Stimulated activated CD4-positive, alpha-beta T cell treated with anti-CD3 and anti-CD28 coated beads, Interleukin-2, amount 100 ng/mL, for 4 hours (primary cell): Measurements from ENCODE around the gene BMP8B.
"Not testable (repeated sequence)": the region's sequence is repeated elsewhere in the genome, so short reads cannot be mapped to it uniquely, and the experiment has no call there.

Experiments
- DNase-seq: peaks from one replicate; pipeline ENCODE4 v3.0.0-alpha.2; 2020; ENCODE audit warnings: low read depth

BMP8B gene

DNA sequence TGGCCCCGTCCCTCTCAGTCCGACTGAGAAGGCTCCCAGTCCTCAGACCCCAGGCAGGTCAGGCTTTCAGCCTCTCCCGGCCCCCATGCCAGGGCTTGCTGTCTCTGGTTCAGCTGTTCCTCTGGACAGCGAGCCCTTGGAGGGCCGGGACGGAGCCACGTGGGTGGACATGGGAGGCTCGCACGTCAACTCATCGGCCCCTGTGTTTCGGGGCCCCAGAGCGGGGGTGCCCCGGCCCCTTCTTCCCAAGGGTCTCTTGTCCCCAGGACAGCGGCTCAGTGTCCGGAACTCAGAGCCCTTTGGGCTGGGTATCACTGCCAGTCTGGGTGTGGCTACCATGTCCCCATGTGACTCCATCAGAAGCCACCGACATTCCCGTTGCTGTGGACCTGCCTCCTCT is 10.8 kb downstream of the BMP8B start:
- DNase-seq: not testable (repeated sequence)

DNA sequence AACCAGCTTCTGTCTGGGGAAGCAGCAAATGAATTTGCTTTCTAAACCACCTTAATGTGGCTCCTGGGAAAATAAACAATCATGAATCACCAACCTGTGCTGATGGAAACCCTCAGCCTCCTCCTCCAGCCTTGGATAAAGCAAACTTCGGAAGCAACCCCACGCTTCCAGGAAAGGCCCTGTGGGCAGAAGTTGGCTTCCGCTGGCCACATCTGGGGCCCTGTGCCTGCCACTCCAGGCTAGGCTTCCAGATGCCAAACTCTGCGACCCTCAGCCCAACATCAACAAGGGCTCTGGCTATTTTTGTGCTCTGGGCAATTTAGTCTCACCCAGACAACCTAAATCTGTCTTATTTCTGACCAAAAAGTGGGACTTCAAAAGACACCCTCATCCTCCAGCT is 11.4 kb downstream of the BMP8B start:
- DNase-seq: no peak

DNA sequence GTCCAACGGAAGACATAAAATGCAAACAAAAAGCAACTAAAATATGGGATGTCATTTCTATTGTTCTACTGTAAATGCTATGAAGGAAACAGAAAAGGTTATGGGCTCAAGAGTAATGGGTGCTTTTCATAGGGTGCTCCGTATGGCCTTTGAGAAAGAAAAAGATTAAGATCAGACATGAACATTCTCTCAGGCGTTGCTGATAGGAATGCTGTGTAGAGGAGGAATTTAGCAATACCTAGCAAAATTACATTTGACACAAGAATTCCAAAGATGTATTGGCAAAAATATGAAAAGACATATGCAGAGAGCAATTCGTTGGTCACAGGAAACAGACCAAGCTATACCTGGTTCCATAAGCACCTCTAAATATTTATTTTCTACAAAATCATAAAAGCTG is 11.8 kb downstream of the BMP8B start:
- DNase-seq: no peak

DNA sequence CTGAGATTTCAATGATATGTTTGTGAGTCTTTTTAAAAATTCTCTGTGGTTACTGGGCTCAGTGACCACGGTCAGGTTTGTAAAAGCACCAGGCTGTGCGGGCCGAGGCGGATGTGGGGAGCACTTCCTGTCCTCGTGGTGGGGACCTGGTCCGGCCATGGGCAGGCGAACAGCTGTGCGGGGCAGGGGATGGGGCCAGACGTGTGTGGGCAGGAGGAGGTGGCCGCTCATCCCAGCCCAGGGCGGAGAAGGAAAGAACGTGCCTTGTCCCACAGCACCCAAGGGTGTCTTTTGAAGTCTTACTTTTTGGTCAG is 12.3 kb downstream of the BMP8B start:
- no peak for DNase-seq

DNA sequence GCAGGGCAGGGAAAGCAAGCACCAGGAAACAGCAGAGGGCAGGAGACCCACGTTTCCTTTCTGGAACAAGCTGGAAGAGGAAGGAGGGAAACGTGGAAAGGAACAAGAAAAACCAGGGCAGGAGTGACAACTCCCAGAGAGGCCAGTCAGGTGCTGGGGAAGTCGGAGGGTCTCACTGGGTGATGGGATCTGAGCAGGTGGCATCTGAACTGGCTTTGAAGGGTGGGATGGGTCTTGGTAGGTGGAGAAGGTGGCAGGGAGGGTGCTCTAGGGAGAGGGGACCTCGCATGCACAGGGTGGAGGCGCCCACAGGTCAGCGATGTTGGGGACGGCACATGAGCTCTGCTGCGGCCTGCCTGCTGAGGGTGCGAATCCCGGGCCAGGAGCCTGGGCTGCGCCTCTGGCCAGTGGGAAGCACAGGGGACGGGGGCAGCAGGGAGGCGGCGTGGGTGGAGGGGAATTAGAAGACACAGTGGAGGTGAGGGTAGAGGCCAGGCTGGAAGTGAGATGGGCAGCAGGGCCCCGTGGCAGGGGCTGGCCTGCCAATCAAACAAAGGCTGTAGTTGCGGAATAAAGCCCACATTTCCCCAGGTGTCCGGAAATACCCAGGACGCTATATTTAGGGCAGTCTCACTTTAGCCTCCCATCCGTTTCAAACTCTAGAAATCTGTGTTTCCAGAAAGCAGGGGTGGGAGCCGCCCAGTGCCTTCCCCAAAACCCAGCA is 12.8 kb downstream of the BMP8B start:
- DNase-seq: not testable (repeated sequence)

DNA sequence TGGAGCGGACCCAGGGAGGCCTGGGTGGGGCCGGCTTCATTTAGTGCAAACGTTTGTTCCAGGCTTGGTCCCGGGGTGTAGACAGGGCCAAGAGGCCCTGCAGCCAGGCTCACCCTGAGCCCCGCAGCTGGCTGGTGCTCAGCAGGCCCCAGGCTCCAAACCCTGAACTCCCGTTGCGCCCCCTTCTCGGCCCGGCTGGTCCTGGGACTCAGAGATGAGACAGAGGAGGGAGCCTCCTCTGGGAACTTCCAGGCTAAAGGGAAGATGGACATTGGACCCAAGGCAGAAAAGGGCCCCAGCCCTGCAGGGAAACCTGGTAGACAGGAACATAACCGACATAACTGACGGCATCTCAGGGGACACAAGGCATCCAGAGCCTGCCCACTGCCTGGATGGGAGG is 13.5 kb downstream of the BMP8B start:
- not testable (repeated sequence) for DNase-seq

DNA sequence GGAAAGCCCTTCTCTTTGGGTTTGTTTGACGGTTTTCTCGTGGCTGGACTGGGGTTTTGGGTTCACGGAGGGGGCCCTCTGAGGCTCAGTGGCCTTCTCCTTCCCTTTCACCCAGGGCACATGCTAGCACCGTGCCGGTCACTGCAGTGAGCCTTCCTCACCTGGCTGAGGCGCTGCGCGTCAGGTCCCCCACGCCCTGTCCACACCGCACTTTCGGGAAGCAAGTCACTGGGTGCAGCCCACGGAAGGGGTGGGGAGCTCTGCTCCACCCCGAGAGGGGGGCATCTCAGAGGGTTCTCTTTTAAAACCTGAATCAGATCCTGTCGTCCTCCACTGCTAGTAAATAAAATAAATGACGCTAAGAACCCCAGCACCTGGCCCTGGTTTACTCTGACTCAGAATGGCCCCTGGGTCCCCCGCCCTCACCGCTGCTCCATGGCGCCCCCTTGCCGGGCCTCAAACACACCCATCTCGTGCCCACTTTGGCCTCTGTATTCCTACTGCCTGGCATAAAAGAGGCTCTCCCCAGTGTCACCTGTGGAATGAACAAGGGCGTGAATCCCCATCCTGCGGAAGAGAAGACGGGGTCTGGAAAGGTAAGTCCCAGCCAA is 15.2 kb downstream of the BMP8B start:
- not testable (repeated sequence) for DNase-seq

DNA sequence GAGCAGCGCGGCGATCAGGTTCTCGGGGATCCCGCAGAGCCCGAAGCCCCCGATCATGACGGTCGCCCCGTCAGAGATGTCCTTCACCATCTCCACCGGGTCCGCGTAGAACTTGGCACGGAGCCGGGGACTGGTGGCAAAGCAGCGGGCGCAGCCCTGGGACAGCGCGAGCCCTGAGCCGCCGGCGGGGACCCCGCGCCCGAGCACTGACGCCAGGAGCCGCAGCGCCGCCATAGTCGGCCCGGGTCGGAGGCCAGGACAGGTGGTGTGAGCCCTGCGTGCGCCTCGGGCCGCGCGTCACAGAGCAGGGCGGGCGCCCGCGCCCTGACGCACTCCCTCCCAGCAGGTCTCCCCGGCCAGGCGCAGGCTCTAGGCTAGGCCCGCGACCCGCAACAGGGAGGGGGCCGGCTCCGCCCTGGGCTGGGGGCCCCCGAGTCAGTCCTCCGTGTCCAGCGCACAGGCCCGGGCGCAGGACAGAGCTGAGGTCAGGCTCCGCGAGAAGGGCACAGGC is 17.6 kb downstream of the BMP8B start, which contains the start of gene OXCT2:
TSS of gene OXCT2 (minus strand) at position 327 of the 511 bp plus-strand sequence. CDS start at position 234, 93 bp downstream.
- DNase-seq: not testable (repeated sequence)

DNA sequence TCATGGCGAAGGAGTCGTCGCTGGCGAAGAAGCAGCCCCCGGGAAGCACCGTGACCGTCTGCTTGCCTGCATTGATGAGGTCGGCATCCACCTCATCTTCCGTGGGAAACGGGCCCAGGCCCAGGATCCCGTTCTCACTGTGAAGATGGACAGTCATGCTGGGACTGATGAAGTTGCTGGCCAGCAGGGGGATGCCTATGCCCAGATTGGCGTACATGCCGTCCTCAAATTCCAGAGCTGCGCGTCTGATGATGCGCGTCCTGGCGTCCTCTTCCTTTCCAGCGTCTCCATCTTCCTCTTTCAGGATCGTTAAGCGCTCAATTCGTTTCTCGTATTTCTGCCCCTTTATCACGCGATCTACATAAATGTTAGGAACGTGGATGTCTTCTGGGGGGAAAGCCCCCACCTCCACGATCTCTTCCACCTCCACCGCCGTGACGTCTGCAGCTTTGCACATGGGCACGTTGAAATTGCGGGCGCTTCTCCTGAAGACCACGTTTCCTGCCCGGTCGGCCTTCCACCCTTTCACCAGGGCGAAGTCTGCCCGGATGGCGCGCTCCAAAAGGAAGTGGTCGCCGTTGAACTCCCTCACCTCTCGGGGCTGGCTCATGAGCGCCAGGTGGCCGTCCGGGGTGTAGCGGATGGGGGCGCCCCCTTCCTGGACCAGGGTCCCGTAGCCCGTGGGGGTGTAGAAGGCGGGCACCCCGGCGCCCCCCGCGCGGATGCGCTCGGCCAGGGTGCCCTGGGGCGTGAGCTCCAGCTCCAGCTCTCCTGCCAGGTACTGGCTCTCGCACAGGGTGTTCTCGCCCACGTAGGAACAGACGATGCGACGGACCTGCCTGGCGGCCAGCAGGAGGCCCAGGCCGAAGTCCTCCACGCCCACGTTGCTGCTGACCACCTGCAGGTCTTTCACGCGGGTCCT is 18.3 kb downstream of the BMP8B start:
- DNase-seq: peak; percentile 53

DNA sequence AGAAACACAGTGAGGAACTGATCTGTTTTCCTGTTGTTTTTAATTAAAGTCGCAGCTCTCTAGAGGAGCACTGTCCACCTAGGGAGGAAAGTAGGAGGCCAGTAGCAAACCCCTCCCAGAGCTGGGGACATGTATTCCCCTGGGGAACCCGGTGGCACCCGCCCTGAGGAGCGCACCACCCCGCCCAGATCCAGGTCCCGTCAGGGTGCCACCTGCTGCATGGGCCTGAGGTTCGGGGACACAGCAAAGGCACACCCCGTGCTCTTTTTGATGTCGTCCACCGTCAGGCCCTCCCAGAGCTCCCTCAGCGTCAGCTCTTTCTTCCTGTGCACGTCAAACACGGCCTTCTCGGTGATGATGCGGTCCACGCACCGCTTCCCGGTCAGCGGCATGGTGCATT is 19.2 kb downstream of the BMP8B start:
- DNase-seq: not testable (repeated sequence)

DNA sequence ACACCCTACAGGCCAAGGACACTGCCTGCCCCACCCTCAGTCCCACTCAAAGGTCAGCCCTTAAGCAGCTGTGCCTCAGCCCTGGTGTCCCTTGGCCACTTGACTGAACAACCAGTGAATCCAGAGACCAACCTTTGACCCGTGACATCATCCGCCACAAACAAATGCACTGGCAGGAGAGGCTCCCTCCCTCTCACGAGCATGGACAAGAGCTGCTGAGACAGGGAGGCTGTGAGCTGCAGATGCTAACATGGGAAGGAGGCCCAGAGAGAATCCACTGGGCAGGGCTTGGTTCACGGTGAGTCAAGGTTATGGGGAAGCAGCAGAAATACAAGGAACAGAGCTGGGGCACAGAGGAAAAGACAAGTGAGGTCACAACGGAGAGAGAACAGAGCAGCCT is 22.2 kb downstream of the BMP8B start:
- not testable (repeated sequence) for DNase-seq

DNA sequence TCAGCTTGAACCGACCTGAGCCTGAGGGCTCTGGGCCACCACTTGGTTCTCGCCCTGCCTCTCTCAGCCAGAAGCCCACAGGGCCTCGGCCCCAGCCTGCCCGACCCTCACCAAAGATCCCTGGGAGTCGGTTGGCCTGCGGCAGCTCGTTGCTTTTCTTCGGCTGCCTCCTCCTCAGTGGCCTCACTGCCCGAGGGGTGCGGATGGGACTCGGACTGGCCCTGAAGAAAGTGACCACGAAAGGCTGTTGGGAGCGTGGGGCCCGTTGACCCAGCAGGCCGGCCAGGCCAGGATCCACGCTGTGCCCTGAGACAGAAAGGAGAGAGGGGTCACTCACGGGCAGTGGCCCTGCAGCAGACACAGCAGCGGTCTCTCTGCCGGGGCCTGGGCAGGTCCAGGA is 24.2 kb downstream of the BMP8B start:
- DNase-seq: not testable (repeated sequence)

DNA sequence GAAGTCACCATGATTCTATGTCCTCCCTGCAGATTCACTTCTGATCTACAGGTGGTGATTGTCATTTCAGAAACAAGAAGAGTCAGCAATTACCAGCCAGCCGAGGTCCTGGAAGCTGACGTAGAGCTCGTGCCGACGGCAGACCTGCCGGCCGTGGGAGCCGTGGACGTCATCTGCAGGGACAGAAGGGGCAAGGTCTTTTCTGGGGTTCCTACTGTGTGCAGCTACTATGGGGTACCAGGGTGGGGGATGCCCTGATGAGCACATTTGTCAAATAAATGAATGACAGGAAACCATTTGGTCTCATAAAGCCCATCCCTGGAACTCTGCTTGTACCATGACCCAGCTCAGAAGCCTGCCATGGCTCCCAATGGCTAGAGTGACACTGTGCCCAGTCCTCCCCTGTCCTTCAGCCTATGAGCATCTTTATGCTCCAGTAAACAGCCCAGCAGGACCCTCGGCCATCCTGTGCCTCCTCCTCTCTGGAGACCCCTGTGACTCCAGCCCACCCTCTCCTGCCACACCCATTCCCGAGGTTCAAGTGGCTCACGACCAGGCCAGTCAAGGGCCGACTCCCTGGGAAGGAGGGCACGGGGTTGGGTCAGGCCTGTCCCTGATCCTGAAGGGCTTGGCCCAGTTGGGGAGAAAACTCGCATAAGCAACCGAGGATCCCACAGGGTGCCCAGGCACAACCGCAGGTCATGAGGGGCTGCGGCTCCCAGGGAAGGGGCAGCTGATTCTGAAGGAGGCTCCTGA is 24.9 kb downstream of the BMP8B start:
- not testable (repeated sequence) for DNase-seq

DNA sequence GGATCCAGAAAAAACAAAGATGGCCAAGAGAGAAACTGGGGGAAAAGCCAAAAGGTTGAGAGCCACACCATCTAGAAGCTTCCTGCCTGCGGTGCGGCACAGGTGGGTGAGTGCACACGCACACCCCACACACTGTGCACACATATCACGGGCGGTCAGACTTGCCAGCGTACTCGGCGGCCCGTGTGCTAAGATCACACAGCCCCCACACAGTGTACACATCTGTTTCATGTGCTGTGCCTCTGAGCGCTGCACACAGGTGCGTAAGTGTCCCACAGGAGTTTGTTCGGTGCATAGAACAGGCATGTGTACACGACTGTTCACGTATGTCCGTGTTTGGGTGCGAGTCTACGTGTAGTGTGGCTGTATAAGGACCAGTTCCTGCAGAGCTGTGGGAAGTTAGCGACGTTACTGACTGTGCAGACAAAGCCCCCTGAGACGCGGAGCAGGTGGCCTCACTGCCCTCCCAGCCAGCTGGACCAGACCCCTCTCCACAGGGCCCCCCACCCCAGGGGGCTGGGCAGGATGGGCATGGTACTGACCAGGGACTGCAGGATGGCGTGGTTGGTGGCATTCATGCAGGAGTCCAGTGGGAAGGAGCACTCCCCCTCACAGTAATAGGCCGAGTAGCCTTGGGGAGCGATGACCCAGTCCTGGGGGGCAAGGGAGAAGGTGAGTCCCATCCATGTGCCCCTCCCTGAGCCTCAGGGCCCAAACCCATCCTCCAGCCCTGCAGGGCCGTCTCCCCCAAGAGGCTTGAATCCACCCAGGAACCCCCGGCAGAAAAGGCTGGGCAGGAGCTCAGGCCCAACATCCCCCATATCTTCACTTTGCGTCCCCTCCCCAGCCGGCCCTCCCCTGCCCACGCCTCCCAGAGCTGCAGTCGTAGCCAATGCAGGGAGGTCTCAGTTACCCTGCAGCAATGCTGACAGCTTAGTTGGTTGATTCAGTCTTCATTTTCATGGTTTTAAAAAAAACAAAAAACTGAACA is 25.8 kb downstream of the BMP8B start:
- DNase-seq: no peak

DNA sequence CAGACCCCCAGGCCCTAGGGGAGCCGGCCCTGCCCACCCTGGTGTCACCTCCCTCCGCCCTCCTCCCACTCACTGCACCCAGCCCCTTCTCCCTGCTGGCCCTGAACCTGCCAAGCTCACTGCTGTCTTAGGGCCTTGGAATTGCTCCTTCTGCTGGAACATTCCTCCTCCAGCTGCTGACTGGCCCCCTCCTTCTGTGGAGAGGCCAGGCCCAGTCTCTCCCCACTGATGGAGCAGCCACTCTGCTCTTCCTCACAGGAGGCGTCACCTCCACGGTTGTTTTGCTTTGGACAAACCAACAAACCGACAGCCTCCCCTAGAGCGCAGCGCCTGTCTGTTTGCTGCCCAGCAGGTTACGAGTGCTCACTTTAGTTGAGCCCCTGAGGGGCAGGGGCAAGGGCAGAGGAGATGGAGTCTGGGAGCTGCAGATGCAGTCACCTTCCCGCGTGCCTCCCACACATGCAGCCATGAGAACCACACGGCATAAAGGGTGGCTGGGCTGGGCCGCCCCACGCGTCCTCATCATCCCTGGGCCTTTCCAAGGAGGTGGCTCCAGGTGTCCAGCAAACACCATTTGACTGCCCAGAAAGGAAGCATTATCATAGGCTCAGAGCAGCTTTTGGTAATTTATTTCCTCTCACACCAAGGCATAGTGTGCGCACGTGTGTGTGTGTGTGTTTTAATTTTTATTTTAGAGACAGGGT is 27.0 kb downstream of the BMP8B start:
- DNase-seq: no peak

DNA sequence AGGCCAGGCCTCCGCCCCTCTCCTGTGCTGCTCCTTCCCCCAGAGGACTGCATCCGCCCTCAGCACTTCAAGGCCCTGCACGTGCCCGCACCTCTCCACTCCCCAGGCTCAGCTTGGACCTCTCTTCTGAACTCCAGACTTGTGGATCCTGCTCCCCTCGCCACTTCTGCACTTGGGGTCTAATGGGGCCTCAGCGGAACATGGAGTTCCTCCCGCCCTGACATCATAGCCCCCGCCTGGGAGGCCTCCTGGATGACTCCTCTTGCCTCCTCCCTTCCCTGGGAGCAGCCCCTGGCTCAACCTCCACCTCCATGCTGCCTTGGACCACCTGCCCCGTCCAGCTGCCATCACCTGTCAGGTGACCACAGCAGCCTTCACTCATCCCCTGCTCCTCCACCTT is 27.6 kb downstream of the BMP8B start:
- no peak for DNase-seq

DNA sequence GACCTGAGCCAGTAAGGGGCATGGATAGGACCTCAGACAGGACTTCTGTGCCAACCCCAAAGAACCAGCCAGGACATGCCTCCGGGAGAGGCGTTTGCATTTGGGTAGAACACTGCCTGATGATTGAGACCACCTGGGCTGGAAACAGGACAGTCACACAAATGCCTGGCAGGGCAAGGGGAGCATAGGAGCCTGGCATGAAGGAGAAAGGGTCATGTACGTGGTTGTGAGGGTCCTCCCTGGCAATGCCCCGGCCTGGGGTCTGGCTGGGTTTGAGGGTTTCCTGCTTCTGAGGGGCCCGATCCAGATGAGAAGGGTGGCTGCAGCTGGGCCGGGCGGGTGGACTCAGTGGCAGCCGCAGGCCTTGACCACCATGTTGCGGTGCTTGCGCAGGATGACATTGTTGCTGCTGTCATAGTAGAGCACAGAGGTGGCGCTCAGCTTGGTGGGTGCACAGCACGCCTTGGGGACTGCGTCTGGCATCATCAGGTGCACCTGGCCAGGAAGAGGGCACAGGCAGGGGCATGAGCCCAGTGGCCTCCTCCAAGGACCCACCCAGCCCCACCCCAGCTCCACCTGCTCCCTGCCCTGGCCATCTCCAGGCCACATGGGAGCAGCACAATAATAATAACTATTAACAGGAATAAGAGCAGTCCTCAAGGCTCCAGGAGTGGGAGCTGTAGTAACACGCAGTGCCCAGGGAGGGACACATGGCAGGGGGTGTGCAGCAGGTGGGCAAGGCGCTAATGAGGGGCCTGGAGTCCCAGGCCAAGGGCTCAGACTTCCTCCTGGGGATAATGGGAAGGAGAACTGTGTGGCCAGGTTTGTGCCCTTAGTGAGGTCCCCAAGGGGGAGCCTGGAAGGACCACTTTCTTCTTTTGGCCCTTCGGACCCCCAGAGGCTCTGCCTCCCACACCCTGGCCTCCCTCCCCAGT is 28.3 kb downstream of the BMP8B start:
- no peak for DNase-seq

DNA sequence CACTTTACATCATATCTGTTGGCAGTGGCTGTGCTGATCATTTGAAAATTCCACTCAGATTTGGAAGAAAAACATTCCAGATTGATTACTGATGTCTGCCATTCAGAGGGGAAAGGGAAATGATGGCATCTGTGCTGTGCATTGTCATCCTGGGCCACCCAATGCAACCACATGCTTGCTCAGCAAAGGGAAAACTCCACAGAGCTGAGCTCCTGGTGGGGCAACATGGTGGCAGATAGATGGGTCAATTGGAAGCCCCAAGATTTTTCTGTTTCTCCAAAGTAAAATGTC is 29.3 kb downstream of the BMP8B start:
- DNase-seq: no peak
